Measurements from ENCODE around the gene ZFP62. TPM values are rescaled to one million over a fixed set of nuclear protein-coding genes. Genes with fewer than 3 reads are reported as not detected.
A peak's percentile ranks its signal among the peaks of the same experiment; 100 is the strongest.

ZFP62 gene
- total RNA-seq, 2 experiments from 2014 or later = 21.2 to 23.7 TPM

DNA sequence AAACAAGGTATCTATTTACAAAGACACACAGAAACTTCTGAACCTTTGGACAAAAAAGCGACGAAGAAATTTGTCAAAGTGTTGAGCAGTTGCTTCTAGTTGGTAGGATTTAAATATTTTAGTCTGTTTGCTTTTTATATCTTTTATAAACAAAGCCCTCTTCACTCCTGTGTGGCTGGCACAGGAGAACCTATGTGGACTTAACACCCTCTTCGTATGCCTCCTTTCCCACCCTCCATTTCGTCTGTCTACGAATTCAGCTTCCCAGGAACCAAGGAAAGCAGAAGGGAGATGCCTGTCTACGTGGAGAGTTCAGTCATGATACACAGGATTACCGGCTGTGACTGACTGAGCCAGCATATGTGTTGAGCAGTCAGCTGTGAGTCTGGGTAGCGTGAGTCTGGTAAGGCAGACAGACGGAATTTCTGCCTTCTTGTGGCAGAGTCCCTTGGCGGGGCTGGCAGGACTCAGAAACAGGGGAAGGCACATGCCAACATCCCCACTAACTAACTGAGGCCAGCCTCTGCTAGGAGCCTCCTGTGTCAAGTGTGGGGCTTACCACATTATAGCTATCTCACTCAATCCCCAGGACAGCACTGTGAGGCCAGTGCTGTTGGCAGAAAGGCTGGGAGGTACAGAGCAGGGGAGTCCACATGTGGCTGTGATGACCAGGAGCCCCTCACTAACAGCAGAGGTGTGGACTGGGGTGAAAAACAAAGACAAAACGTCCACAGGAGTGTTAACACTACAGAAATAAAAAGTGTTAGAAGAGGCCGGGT lies 13.9 kb upstream of the ZFP62 start:
- no peaks in the 10 kb centered on the region for H3K9me3 Mint-ChIP-seq
- H3K4me1 Mint-ChIP-seq = no peaks in the 10 kb centered on the region
- no peak overlapping the region for H3K27ac Mint-ChIP-seq
- no peak for DNase-seq
- H3K27me3 Mint-ChIP-seq = no peaks in the 10 kb centered on the region
- H3K36me3 Mint-ChIP-seq = no peaks in the 10 kb centered on the region
- no peak overlapping the region for H3K4me3 Mint-ChIP-seq

GRCh38 chr5:180873615-180874520 lies 12.8 kb upstream of the ZFP62 start:
- H3K27me3 Mint-ChIP-seq = no peaks in the 10 kb centered on the region
- no peak overlapping the region for H3K27ac Mint-ChIP-seq
- no peaks in the 10 kb centered on the region for H3K9me3 Mint-ChIP-seq
- H3K4me1 Mint-ChIP-seq = peaks cover 3% of the 10 kb centered on the region
- no peaks in the 10 kb centered on the region for H3K36me3 Mint-ChIP-seq
- DNase-seq = no peak
- no peak overlapping the region for H3K4me3 Mint-ChIP-seq

DNA sequence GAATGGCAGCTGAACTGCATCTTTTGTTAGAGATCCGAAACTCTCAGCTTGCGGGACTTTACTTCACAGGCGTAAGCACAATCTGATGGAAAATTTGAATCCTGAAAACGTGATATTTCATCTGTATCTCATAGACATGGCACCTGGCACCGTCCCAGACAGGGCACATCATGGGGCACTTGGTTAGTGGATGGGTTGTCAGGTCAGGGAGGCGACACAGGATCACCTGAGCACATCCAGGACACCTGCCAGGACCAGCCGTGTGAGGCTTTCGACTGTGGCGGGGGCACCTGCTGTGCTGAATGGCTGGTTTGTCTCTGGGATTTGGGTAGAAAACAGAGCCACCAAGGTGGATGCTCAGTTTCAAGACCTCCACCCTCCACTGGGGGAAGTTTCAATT lies 11.3 kb upstream of the ZFP62 start:
- no peak overlapping the region for H3K4me3 Mint-ChIP-seq

DNA sequence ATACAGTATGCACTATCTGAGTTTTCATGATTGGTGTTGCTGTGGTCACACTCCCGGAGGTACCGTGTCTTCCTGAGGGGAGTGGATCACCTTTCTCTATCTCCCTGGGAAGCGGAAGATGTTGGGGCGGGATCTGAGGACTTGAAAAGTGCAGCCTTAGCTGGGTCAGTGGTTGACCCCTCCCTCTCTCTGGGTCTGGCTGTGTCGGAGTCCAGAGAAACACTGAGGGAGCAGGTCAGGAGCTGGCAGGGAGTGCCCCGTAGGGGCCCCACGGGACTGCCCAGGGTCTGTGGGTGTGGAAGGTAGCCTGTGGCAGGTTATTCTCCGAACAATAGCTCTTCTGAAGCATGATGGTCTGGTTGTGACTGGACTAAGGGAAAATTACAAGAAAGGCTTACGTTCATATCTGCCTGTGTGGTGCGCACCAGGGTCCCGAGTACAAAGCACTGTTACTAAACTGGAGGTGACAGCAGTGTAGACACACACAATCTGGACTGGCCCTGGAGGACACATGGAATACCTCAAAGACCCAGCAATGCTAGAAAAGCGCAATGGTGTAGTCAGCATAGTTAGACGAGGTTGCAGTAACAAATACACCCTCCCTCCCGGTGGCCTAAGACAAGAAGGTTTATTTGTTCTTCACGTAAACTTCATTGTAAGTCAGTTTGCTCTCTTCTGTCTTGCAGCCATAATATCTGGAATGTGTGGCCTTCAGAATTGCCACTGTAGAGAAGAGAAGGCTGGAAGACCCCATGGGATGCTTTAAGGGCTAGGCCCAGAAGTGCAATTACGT lies 9.4 kb upstream of the ZFP62 start:
- Mint-ChIP-seq H3K9me3 (no peaks in the 10 kb centered on the region), H3K4me3 (no peak overlapping the region), H3K4me1 (peaks cover 8% of the 10 kb centered on the region), H3K27me3 (no peaks in the 10 kb centered on the region), H3K27ac (no peak overlapping the region), H3K36me3 (no peaks in the 10 kb centered on the region)
- DNase-seq = no peak

More for the DNA sequence above, 11.3 kb upstream of the ZFP62 start:
- DNase-seq = no peak
- no peak overlapping the region for H3K27ac Mint-ChIP-seq
- H3K36me3 Mint-ChIP-seq = no peaks in the 10 kb centered on the region
- H3K4me1 Mint-ChIP-seq = peaks cover 6% of the 10 kb centered on the region
- no peaks in the 10 kb centered on the region for H3K9me3 Mint-ChIP-seq
- no peaks in the 10 kb centered on the region for H3K27me3 Mint-ChIP-seq

DNA sequence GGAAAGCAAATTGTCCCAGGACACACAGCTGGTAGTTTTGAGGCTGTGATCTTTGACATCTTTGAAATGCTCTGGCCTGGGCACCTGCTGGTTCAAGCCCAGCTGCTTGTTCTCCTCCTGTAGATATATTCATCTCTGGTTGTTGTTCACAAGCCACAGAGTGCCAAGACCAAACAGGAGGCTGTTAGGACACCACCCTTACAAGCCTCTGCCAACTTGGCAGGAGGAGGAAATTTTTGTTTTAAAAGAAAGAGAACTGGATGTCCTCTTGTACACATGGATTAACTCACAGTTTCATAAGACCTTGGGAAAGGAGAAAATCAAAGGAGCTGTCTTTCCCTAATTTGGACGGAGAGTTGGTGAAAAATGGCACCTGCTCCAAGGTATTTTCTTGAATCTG lies 8.5 kb upstream of the ZFP62 start:
- H3K27ac Mint-ChIP-seq = no peak overlapping the region
- no peak overlapping the region for H3K4me3 Mint-ChIP-seq
- no peak for DNase-seq
- no peaks in the 10 kb centered on the region for H3K36me3 Mint-ChIP-seq
- peaks cover 8% of the 10 kb centered on the region for H3K4me1 Mint-ChIP-seq
- no peaks in the 10 kb centered on the region for H3K27me3 Mint-ChIP-seq
- no peaks in the 10 kb centered on the region for H3K9me3 Mint-ChIP-seq

GRCh38 chr5:180868960-180869359 lies 7.9 kb upstream of the ZFP62 start:
- Mint-ChIP-seq H3K4me1 (peaks cover 8% of the 10 kb centered on the region), H3K4me3 (no peak overlapping the region), H3K27me3 (no peaks in the 10 kb centered on the region), H3K9me3 (no peaks in the 10 kb centered on the region), H3K36me3 (no peaks in the 10 kb centered on the region), H3K27ac (no peak overlapping the region)
- peak; percentile 61 for DNase-seq

GRCh38 chr5:180866985-180867384 lies 5.9 kb upstream of the ZFP62 start:
- Mint-ChIP-seq H3K27ac (no peak overlapping the region), H3K4me3 (no peak overlapping the region), H3K27me3 (no peaks in the 10 kb centered on the region), H3K4me1 (peaks cover 8% of the 10 kb centered on the region), H3K9me3 (no peaks in the 10 kb centered on the region), H3K36me3 (no peaks in the 10 kb centered on the region)
- no peak for DNase-seq

DNA sequence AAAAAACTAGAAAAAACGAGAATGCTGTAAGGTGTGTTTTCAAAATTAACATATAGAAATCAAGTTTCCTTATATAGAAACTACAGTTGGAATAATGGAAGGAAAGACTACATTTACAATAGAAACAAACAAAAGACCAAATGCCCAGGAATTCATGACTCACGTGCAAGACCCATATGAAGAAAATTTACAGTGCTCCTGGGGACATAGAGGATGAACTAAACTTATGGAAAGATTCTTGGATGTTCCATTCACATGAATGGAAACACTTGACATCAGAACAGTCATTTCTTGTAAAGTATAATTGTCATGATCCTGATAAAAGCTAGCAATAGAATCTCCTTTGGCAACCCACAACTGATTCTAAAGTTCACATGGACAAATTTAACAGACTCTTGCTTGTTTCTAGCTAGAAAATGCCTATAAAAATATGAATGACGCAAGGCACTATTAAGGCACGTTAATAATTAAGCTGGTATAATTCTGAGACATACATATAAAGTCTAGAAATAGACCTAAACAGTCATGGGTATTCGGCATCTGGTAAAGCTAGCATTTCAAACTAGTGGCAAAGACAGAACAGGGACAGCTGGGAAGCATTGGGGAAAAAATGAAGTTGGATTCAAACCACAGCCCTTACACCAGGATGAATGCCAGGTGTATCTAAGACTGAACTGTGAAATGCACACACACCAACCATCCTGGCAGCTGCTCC lies 5.1 kb upstream of the ZFP62 start:
- Mint-ChIP-seq H3K9me3 (no peaks in the 10 kb centered on the region), H3K4me3 (no peak overlapping the region), H3K27ac (no peak overlapping the region), H3K27me3 (no peaks in the 10 kb centered on the region), H3K4me1 (peaks cover 8% of the 10 kb centered on the region), H3K36me3 (no peaks in the 10 kb centered on the region)
- no peak for DNase-seq

- DNase-seq = no peak
- no peaks in the 10 kb centered on the region for H3K9me3 Mint-ChIP-seq
- H3K4me3 Mint-ChIP-seq = no peak overlapping the region
- H3K36me3 Mint-ChIP-seq = peaks cover 10% of the 10 kb centered on the region
- H3K27ac Mint-ChIP-seq = no peak overlapping the region
- H3K4me1 Mint-ChIP-seq = peaks cover 18% of the 10 kb centered on the region
- H3K27me3 Mint-ChIP-seq = no peaks in the 10 kb centered on the region
Observed at GRCh38 chr5:180862645-180863044, 1.6 kb upstream of the ZFP62 start.

DNA sequence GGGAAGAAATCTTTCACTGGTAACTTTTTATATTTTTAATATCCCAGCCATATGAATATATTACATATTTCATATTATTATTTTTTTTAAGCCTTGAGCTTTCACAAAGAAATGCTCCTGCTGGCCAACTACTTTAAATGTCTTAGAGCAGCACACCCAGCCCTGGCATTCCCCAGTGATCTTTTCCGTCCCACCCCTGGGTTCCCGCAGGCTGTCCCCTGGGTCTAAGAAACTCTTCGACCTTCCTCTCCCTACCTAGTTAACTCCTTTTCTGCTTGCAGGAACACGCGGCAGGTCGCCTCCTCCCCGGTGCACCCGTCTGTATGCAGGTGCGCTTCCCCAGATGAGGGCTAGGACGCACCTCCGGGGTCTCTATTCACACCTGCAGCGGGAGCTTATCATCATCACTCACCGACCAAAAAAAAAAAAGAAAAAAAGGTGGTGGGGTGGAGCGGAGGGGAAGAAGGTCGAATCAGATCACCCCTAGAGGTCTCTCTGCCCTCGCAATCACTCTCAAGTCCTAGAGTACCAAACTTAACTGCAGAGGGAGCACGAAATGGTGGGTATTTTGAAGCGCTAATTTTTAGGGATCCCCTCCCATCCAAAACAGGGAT lies 696 bp downstream of the ZFP62 start:
- peak; percentile 53 for DNase-seq
- no peaks in the 10 kb centered on the region for H3K9me3 Mint-ChIP-seq

GRCh38 chr5:180858586-180858985 lies 2.5 kb downstream of the ZFP62 start:
- no peaks in the 10 kb centered on the region for H3K27me3 Mint-ChIP-seq
- peaks cover 22% of the 10 kb centered on the region for H3K4me1 Mint-ChIP-seq
- no peak overlapping the region for H3K4me3 Mint-ChIP-seq

More for the DNA sequence above, 696 bp downstream of the ZFP62 start:
- H3K36me3 Mint-ChIP-seq = peaks cover 24% of the 10 kb centered on the region
- H3K27me3 Mint-ChIP-seq = no peaks in the 10 kb centered on the region
- peak overlapping the region; percentile 91 for H3K27ac Mint-ChIP-seq
- peak overlapping the region; percentile 98 for H3K4me3 Mint-ChIP-seq
- H3K4me1 Mint-ChIP-seq = peaks cover 22% of the 10 kb centered on the region

DNA sequence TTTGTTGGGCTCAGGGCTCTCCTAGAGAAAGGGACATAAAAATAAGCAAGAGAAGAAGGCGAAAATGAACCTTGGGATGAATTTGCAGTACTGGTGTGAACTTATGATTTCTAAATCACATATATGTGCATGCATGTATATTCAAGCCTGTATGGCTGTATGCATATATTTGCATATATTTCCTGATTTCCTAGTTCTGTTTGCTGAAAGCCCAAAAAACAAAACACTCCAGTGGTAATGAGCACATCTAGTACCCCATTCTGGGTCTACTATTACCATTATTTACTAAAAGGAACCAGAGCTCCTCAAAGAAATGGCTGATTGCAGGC lies 7.3 kb downstream of the ZFP62 start:
- H3K27ac Mint-ChIP-seq = no peak overlapping the region
- no peak overlapping the region for H3K4me3 Mint-ChIP-seq
- H3K4me1 Mint-ChIP-seq = peaks cover 8% of the 10 kb centered on the region
- no peak for DNase-seq
- peaks cover 28% of the 10 kb centered on the region for H3K9me3 Mint-ChIP-seq
- H3K36me3 Mint-ChIP-seq = peaks cover 67% of the 10 kb centered on the region
- H3K27me3 Mint-ChIP-seq = no peaks in the 10 kb centered on the region

More at GRCh38 chr5:180858586-180858985, 2.5 kb downstream of the ZFP62 start:
- no peak for DNase-seq
- Mint-ChIP-seq H3K9me3 (no peaks in the 10 kb centered on the region), H3K36me3 (peaks cover 26% of the 10 kb centered on the region), H3K27ac (no peak overlapping the region)

- H3K27ac Mint-ChIP-seq = no peak overlapping the region
- no peak overlapping the region for H3K4me3 Mint-ChIP-seq
- peaks cover 6% of the 10 kb centered on the region for H3K4me1 Mint-ChIP-seq
- H3K36me3 Mint-ChIP-seq = peaks cover 67% of the 10 kb centered on the region
- peaks cover 33% of the 10 kb centered on the region for H3K9me3 Mint-ChIP-seq
- DNase-seq = no peak
- no peaks in the 10 kb centered on the region for H3K27me3 Mint-ChIP-seq
Observed at GRCh38 chr5:180853121-180853847, 7.8 kb downstream of the ZFP62 start.

- H3K4me3 Mint-ChIP-seq = no peak overlapping the region
- peaks cover 39% of the 10 kb centered on the region for H3K9me3 Mint-ChIP-seq
- DNase-seq = no peak
- H3K36me3 Mint-ChIP-seq = peaks cover 74% of the 10 kb centered on the region
- H3K4me1 Mint-ChIP-seq = peaks cover 6% of the 10 kb centered on the region
- no peaks in the 10 kb centered on the region for H3K27me3 Mint-ChIP-seq
- H3K27ac Mint-ChIP-seq = no peak overlapping the region
Observed at GRCh38 chr5:180852495-180852894, 8.6 kb downstream of the ZFP62 start.
